ENCODE results near the gene FAM131A.

FAM131A gene, protein sequence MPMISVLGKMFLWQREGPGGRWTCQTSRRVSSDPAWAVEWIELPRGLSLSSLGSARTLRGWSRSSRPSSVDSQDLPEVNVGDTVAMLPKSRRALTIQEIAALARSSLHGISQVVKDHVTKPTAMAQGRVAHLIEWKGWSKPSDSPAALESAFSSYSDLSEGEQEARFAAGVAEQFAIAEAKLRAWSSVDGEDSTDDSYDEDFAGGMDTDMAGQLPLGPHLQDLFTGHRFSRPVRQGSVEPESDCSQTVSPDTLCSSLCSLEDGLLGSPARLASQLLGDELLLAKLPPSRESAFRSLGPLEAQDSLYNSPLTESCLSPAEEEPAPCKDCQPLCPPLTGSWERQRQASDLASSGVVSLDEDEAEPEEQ

DNA sequence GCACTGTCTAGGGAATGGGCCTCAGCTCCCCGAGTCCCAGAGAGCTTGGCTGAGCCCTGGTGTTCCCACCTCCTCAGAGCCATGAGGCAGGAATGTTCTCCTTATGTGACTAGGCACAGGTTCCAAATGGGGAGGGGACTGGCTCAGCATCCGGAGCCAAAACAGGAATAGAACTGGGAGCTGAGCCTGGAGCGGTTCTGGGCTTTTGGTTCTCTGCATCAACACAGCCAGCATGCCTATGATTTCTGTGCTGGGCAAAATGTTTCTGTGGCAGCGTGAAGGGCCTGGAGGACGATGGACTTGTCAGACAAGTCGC is at the start of gene FAM131A:
TSS of gene FAM131A (plus strand) at position 202 of the 316 bp plus-strand sequence. CDS start at position 233, 31 bp downstream.
- DNase-seq (ENCODE audit: low spot score): no peak

DNA sequence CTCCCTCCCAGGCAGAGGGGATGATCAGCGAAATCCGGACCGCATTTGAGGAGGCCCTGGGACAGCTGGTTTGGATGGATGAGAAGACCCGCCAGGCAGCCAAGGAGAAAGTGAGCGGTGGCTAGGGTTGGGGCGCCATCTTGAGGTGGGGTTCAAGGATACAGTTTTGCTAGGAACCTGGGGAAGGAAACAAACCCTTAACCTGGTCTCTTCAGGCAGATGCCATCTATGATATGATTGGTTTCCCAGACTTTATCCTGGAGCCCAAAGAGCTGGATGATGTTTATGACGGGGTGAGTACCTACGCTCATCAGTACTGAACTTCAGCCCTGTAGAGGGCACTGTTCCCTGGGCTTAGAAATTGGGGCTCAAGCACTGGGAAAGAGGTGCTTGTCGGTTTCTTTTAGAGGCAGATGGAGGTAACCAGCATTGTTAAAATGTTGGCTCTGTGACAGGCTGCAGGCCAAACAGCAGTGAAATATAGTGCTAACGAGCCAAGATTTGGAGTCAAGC is 47.9 kb upstream of the FAM131A start:
- peak; percentile 51 for DNase-seq (ENCODE audit: low spot score)

DNA sequence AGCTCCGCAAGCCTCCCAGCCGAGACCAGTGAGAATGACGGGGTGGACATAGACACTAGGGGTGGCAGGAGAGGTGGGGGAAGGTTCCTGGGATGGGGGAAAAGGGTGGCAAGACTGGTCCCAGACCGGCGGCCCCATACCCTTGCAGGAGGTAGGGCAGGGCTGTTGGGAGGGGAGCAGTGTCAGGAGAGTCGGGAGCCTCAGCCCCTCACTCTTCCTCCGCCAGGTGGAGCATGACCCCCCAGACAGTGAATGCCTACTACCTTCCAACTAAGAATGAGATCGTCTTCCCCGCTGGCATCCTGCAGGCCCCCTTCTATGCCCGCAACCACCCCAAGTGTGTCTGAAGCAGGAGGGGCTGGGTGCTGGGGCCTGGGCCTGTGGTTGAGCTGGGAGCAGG is 47.1 kb upstream of the FAM131A start:
- DNase-seq (ENCODE audit: low spot score): no peak

DNA sequence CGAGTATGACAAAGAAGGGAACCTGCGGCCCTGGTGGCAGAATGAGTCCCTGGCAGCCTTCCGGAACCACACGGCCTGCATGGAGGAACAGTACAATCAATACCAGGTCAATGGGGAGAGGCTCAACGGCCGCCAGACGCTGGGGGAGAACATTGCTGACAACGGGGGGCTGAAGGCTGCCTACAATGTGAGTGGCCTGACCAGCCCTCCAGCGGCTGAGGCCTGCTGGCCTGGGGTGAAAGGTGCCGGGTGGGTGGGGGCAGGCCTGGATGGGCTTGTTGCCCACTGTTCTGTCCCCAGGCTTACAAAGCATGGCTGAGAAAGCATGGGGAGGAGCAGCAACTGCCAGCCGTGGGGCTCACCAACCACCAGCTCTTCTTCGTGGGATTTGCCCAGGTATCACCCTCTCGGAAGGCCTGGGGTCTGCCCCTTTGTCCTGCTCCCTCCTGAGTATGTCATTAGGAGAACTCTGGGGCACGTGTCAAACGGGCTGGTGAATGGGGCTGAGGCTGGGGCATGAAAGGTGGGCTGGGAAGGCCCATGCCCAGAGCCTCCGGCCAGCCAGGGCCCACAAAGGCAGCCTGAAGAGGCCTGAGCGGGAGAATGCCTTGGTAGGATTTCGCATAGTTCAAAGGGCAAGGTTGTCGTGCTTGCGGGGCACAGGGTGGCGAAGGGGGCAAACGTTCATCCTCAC is 46.2 kb upstream of the FAM131A start:
- no peak for DNase-seq (ENCODE audit: low spot score)

DNA sequence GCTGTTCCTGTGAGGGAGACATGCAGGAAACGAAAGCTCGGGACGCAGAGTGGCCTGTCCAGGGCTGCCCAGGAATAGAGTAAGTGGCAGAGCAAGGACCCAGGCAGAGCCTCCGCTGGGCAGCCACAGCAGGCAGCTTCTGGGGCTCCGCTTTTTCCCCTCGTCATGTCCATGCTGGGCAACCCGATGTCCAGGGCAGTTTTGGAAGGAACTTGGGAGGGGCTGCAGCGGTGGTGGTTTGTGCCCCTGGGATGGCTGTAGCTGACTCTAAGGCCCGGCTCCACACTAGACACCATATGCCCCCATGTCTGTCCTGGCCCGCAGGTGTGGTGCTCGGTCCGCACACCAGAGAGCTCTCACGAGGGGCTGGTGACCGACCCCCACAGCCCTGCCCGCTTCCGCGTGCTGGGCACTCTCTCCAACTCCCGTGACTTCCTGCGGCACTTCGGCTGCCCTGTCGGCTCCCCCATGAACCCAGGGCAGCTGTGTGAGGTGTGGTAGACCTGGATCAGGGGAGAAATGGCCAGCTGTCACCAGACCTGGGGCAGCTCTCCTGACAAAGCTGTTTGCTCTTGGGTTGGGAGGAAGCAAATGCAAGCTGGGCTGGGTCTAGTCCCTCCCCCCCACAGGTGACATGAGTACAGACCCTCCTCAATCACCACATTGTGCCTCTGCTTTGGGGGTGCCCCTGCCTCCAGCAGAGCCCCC is 45.5 kb upstream of the FAM131A start:
- no peak for DNase-seq (ENCODE audit: low spot score)

DNA sequence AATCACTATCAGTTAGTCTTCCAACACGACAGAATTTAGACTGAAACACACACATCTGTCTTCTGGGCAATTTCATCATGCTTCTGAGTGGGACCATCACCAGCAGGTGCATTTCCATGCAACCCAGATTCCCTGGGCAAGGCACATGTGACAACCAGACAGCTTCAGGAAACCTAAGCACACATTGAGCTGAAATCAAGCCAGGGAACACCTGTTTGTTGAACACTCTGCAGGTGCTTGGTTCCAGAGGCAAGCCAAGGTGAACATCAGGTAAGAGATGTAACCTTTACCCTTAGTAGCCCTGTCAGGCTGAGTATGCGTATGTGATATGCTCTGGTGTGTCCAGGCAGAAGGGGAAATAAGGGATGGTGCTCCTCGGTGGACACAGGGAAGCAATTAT is 41.6 kb upstream of the FAM131A start:
- no peak for DNase-seq (ENCODE audit: low spot score)

DNA sequence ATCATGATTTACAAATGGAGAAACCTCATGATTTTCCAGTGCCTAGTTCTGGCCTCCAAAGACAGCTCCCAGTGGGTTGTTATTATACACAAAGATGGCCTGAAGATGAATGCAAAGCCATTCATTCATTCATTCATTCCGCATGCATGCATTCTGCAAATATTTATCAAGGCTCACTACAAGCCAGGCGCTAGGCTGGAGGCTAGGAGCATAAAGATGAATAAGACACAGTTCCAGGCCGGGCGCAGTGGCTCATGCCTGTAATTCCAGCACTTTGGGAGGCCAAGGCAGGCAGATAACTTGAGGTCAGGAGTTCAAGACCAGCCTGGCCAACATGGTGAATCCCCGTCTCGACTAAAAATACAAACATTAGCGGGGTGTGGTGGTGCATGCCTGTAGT is 40.8 kb upstream of the FAM131A start:
- DNase-seq (ENCODE audit: low spot score): no peak

DNA sequence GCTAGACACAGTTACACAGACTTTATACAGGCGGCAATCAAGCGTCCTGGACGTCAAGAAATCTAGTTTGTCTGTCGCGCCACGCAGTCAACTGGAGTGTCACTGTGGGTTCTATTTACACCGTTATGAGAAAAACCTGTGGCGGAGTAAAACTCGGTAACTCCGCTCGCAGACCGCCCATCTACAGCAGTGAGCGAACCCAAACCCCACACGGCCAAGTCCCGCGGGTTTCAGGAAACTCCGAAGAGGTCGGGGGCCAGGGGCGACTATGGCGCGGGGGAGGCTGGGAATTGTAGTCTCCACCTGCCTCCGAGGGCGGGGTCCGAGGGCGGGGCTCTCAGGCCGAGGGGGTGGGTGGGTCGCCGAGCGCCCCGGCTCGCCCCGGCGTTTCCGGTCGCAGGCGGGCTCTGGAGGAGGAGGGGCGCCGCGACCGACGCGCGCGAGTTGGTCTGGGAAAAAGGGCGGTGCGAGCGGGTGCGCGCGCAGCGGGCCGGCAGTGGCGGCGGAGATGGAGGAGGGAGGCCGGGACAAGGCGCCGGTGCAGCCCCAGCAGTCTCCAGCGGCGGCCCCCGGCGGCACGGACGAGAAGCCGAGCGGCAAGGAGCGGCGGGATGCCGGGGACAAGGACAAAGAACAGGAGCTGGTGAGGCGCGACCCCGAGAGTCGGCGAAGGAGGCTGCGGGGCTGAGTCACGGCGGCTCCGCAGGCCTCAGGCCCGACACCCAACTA is 38.5 kb upstream of the FAM131A start, which contains the start of gene PSMD2:
TSS of gene PSMD2 (plus strand) at position 483 of the 729 bp plus-strand sequence. CDS start at position 509, 26 bp downstream.
- peak; percentile 98 for DNase-seq (ENCODE audit: low spot score)

DNA sequence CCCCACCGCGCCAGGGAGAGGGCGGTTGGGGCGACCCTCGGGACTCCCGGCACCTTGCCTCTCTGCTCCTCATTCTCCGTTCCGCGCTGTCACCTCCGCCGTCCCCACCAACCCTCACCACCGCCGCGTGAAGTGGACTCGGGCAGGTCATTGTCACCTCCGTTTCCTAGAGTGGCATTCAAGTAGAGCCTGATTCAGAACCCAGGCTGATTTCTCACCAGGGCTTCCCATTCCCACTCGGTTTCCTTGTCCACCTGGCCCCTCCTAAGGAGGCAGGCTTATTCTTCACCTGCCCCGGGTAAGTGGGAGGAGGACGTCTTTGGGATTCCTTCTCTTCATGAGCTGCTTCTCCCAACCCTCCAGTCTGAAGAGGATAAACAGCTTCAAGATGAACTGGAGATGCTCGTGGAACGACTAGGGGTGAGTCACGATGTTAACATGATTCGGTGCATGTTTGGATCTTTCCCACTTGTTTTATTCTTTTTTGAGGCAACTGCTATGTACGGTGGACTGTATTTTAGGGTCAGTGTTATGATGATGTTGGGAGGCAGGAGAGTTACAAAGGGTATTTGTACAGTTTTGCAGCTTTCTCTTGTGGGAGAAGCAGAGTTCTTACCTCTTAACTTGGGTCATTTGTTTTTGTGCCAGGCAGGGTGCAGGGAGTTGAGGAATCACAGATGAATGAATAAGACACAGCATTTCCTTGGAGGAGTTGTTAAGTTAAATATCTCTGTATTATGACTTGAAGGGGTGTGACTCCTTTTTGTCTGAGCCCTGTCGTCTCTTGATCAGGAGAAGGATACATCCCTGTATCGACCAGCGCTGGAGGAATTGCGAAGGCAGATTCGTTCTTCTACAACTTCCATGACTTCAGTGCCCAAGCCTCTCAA is 37.7 kb upstream of the FAM131A start:
- DNase-seq (ENCODE audit: low spot score): no peak

DNA sequence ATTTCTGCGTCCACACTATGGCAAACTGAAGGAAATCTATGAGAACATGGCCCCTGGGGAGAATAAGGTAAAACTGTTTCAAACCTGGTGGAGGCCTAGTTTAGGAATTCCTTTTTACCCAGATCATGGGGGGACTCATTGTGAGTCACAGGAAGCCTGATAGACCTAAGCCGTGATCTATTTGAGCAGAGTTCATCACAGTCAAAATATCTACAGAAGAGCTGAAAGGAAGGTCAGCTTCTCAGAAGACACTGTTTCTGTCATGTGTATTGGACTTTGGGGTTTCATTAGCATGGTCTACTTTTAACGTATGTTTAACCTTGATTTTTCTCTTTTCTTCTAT is 37.1 kb upstream of the FAM131A start:
- DNase-seq (ENCODE audit: low spot score): no peak

DNA sequence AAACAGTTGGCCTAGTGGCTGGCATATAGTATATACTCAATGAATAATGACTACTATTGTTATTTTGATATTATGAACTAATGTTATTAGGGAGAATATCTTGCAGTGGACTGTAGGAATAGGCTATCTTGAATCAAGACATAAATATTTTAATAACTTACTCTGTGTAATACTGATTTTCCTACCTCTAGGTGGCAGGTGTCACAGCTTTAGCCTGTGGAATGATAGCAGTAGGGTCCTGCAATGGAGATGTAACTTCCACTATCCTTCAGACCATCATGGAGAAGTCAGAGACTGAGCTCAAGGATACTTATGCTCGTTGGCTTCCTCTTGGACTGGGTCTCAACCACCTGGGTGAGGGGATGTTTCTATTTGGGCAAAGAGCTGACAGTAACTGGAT is 31.8 kb upstream of the FAM131A start:
- DNase-seq (ENCODE audit: low spot score): no peak

DNA sequence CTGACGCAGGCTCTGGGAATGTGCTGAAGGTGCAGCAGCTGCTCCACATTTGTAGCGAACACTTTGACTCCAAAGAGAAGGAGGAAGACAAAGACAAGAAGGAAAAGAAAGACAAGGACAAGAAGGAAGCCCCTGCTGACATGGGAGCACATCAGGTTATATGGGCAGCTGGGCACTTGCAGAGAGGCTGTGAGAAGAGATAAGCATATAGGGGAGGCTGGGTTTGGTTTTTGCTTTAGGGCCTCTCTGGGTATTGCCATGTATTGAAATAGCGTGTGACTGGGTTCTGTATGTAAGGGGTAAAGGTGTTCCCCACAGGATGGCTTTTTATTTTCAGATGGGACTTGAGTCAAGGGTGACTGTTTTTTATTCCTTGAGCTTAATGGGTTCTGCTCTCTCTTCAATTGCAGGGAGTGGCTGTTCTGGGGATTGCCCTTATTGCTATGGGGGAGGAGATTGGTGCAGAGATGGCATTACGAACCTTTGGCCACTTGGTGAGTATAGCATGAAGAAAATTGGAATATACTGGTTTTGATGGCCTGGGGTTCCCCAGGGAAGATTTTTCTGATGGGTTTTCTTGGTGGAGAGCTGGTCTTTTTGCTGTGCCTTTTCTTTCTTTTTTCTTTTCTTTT is 30.9 kb upstream of the FAM131A start:
- DNase-seq (ENCODE audit: low spot score): no peak

DNA sequence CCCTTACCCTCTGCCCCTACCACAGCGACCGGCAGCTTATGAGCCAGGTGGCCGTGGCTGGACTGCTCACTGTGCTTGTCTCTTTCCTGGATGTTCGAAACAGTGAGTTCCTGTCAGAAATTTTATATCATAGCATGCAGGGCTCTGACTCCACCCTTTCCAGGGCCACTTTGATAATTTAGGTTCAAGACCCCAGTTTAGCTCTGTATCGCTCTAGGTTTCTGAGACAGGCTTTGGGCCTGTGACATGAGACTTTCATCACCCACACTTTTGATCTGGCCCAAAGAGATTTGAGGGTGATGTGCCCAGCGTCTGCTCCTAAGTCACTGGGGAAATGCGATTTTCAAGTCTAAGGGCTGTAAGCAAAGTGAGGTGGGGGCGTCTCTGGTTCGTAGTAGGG is 29.5 kb upstream of the FAM131A start:
- DNase-seq (ENCODE audit: low spot score): no peak

DNA sequence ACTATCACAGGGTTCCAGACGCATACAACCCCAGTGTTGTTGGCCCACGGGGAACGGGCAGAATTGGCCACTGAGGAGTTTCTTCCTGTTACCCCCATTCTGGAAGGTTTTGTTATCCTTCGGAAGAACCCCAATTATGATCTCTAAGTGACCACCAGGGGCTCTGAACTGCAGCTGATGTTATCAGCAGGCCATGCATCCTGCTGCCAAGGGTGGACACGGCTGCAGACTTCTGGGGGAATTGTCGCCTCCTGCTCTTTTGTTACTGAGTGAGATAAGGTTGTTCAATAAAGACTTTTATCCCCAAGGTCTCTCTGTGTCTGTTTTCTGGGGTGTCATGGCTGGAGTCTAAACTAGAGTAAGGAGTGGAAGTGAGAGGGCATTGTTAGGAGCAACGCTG is 28.7 kb upstream of the FAM131A start:
- no peak for DNase-seq (ENCODE audit: low spot score)

DNA sequence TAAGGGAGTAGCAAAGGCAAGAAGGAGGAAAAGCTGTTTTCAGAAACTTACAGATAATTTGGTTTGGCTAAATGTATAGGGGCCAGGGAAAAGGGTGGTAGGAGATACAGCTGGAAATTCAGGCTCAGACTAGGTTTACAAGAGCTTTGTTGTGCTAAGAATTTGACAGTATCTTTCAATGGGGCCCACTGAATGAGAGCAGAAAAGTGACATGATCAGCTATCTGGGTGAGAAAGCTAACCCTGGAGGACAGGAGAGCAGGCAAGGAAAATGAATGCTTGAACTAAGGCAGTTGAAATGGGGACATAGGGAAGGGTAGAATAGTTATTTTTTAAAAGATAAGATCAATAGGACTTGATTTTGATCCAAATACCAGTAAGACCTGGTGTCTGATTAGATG is 25.8 kb upstream of the FAM131A start:
- no peak for DNase-seq (ENCODE audit: low spot score)

DNA sequence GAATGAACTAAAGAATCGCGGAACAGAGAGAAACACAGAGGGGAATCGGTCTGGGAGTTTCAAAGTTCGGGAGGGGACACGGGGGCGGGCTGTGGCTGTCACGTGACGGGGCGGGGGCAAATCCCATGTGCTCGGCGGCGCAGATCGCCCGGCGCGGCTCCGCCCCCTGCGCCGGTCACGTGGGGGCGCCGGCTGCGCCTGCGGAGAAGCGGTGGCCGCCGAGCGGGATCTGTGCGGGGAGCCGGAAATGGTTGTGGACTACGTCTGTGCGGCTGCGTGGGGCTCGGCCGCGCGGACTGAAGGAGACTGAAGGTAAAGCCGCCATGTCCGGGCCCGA is 23.1 kb upstream of the FAM131A start, which contains the start of gene EIF4G1:
TSS of gene EIF4G1 (plus strand) at position 244 of the 337 bp plus-strand sequence. CDS start 1,191 bp downstream, outside the sequence.
- DNase-seq (ENCODE audit: low spot score): peak; percentile 93

DNA sequence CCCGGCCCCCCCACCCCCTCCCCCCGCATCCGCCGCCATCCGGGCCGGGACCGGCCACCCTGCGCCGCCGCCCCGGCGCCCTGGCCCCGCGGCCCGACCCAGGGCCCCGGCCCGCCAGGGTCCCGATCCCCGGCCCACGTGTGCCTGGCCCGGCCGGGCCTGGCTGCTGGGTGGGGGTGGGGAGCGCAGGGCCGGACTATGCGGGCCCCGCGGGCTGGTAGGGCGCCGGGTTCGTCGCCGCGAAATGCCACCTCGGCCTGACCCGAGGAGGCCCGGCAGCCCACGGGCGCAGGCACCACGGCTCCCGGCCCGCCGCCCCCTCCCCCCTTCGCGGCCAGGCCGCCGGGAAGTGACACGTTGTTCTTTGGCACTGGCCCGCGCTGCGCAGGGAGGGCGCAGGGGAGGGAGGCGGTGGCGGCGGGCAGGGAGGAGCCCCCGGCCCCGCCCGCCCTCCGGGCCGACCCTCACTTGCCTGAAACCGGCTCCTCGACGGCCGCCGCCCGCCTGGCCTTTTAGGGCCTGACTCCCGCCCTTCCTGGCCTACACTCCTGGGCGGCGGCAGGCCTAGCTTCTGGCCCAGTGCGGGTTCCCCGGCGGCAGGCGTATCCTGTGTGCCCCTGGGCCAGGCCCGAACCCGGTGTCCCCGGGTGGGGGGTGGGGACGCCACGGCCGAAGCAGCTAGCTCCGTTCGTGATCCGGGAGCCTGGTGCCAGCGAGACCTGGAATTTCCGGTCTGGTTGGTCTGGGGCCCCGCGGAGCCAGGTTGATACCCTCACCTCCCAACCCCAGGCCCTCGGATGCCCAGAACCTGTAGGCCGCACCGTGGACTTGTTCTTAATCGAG is 22.5 kb upstream of the FAM131A start:
- DNase-seq (ENCODE audit: low spot score): peak; percentile 65

DNA sequence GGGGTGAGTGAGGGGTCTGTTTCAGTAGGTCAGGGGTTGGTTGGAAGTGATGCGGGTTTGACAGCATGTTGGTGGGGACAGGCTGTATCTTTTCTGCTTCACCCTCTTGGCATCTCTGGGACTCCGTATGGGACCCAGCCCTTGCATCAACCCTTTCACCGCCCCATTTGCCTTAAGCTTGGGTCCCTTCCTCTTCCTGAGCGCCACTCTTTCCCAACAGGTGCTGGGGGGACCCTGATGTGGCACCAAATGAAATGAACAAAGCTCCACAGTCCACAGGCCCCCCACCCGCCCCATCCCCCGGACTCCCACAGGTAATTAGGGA is 21.9 kb upstream of the FAM131A start:
- no peak for DNase-seq (ENCODE audit: low spot score)

DNA sequence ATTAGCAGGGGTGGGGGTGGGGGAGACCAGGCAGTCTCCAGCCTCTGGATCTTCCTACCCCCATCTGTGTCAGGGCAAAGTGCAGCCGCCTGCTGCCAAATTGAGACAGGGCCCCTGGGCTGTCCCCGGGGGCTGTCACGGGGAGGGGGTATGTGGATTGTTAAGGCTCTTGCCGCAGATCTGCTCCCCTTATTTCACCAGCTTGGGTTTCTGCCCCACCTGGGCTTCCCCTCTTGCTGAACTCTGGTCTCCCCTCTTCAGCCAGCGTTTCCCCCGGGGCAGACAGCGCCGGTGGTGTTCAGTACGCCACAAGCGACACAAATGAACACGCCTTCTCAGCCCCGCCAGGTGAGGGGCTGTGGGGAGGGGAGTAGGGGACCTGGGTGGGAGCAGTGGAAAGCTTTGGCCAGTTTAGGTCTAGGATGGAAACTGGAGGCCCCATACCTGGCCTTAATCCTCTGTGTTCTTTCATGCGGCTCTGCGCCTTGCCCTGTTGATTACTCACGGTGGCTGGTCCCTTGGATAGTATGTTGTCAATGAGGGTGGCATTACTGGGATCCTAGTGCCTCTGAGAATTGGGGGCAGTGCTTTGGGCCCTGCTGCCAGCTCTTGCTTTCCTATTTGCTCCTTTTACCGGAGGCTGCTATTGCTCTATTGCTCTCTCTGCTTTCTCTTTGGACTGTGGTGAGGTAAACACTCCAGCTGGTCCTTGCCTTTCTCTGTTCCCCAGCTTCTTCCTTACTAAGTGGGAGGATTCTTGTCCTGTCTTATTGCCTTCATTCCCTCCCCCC is 21.3 kb upstream of the FAM131A start:
- DNase-seq (ENCODE audit: low spot score): peak; percentile 6
